ENCODE measurements around the gene STK33.

STK33 gene

DNA sequence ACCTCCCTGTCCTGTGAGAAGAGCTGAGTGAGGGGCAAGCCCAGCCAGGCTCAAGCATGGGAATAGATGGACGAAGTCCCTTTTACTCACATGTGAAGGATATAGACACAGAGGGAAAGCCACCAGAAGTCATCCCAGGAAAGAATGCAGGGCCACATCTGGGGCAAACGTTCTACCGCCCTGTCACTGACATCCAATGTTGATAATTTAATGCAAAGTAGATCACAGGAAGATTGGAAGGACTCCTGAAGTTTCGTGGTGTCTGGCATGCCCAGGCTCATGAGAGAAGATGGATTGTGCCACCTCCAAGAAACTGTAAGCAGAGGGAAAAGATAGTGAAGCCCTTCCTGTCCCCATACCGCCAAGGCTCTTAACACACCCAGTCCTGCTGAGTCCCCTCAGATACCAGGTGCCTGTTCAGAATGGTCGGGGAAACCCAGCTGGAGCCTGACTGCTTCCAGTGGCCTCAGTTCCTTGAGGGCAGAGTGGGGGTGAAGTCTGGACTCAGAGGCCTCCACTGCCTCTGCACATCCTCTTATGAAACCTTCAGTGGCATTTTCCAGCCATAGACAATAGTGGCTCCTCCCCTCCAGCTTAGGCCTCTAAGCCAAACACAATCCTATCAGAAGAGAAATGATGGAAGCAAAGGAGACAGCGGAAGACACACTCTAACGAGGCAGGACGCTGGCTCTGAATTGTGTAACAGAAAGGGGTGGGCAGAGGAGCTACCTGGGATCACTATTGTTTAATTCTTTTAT lies 7.5 kb upstream of the STK33 start:
- no peak for DNase-seq

DNA sequence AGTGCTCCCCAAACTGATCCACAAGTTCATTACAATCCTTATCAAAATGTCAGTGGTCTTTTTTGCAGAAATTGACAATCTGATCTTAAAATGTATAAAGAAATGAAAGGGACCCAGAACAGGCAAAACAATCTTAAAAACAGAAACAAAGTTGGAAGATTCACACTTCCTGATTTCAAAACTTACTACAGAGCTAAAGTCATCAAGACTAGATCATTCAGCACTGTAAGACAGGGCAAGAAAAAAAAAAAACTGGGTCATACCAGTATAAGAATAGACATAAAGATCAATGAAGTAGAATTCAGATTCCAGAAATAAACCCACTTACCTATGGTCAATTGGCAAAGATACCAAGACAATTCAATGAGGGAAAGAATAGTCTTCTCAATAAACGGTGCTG lies 4.5 kb upstream of the STK33 start:
- no peak for DNase-seq

DNA sequence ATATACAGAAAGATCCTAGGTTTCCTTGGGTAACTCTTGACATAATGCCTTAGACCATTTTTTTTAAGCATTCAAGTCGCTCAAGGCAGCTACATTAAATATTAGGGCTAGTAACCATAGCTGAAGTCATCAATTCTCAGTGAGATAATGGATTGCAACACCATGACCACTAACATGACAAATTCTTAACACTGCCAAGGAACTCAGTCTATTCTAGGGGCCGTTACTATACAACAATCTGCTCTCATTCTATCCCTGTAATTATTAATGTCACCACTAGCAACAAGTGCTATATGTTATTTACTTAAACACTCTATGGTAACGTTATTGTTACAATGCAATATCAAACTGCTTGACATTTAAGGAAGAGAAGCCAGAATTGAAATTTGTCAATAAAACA lies 3.2 kb upstream of the STK33 start:
- no peak for DNase-seq

DNA sequence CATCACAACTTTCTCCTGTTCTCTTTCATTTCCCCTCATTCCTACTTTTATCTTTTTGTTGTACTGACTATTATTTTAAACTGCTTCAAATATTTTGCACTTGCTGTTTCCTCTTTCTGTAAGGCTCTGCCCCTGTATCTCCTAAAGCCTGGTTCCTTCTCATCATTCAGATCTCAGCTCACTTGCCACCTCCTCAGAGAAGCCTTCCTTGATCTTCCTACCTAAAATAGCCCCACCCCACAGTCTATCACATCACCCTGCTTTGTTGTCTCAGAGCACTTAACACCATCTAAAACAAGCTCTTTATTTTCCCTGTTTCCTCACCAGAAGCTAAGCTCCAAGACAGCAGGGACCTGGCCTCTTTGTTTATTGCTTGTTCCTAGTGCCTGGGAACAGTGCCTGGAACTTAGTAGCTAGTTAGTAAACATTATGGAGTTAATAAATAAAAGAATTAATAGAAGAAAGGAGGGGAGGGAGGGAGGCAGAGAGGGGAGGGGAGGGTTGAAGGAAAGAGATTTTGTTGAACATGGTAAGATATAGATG lies 2.5 kb upstream of the STK33 start:
- DNase-seq: no peak

DNA sequence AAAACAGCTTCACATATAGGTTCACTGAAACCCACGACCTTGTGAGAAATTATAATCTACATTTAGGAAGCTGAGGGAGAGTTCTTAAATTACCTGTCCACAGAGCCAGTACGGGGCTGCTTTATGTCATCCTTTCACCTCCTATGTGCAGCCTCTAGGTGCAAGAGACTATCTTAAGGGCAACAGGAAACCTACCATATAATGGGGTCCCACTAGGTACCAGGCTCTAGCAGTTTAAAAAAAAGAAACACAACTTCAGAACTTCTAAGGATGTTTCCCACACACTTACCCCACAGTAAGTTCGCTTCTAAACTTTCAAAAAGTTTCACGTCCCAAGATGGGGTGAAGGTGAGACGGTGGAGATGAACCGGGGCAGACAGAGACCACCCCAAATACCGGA lies 573 bp downstream of the STK33 start:
- no peak for DNase-seq

DNA sequence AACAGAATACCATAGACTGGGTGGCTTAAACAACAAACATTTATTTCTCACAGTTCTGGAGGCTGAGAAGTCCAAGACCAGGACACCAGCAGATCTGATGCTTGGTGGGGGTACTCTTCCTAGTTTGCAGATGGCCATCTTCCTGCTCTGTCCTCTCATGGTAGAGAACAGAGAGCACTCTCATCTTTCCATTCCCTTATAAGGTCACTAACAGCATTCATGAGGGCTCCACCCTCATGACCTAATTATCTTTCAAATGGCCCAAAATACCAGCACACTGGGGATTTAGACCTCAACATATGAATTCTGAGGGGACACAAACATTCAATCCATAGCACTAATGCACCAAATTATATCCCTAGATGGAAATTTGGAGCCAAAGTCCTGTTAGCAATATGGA lies 6.1 kb downstream of the STK33 start:
- DNase-seq: no peak

DNA sequence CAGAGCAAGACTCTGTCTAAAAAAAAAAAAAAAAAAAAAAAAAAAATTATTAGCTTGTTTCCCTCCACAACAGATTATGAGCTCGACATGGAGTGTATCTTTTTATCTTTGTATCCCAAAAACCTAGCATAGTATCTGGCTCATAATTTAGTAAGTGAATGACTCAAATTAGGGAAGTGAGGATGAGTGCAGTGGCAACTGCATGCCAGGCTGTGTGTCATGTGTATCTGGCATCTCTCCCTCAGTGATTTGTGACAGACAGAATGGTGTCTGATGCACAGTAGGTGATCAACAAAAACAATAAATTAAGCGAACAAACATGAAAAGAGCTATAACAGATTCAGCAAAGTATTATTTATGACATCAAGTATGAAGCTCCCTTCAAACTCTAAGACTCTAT lies 7.2 kb downstream of the STK33 start:
- DNase-seq: peak; percentile 42

DNA sequence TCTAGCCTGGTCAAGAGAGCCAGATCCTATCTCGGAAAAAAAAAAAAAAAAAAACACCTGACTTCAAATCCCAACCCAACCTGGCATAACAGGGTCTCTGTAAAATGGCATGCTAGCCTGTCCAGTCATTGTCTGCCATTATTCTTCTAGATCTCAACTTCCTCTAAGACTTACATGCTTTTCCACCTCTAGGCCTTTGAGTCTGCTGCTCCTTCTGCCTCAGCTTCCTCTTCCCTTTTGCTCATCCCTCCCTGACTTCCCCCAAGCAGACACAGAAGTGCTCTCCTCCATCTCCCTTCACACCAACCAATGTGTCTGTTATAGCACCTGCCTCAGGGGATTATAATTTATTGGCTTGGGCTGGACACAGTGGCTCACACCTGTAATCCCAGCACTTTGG lies 7.8 kb downstream of the STK33 start:
- DNase-seq: no peak

DNA sequence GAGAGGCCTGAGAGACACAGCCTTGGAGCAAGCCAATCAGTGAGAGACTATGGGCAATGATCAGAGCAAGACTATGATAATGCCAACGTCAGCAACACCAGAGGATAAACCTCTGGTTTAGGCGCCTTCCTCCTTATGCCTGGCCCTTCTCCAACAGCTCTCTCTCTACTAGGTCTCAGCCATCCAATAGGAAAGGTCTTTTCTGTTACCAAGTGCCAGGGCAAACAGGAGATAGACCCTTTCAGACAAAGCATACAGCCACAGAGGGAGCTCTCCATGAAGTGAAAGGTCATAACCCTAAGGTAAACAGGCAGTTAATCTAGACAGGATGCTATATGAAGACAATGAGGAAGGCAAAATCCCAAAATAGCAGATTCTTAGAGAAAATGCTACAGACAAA lies 9.5 kb downstream of the STK33 start:
- DNase-seq: peak; percentile 25

DNA sequence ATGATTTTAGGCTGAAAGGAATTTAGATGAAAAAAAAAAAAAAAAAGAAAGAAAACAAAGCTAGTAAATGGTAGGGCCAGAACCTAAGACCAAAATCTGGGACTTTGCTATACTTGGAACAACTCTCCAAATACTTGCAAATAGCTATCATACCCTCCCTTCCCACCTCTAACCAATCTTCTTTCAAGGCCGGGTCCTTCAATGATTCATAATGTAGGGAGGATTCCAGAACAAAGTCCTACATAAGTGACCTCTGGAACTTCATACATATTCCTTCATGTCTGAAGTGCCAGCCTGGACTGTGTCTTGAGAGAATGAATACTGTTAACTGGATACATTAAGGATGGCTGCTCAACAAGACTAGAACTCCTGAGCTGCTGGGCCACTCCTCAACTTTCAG lies 9.9 kb downstream of the STK33 start:
- no peak for DNase-seq

DNA sequence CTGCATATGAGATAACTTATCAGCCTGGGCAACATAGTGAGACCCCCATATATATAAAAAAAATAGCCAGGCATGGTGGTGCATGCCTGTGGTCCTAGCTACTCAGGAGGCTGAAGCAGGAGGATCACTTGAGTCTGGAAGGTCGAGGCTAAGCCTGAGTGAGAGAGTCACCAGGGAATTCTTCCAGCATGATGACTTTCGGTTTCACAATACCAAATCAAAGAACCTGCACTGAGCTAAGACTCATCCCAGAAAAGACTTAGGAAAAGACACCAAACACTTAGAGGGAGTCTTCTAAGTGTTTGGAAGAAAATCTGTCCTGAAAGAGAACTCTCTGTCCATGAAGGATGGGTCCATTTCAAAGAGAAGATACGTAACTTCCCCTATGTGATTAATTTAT lies 12.7 kb downstream of the STK33 start:
- no peak for DNase-seq

DNA sequence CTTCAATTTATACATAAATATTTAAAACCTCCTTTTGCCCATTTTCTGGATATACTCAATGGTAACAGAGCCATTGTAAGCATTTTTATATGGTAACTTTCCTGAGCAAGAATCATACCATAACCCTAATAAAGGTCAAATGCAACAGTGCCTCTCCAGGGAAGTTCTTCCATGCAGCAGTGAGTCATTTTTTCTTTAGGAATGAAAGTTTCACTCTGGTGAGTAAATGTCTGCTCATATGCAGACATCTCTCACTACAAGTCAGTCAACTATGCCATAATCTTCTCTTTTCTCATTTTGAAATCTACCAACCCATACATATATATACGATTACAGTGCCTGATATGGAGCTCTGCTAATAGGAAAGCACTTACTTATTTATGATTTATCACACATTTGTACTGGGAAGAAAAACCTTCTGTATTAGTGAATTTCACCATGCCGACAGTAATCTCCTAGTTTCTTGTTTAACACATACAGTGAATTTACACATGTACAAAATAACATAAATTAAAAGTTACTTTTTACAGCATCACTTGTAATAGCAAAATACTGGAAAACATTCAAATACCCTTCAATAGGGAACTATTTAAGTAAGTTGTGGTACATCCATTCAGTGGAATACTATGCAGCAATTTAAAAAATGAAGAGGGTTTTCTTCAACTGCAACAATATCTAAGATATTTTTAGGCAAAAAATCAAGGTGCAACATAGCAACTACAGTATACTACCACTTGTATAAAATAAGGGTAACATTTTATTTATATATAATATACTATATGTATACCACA lies 16.0 kb downstream of the STK33 start:
- DNase-seq: no peak

DNA sequence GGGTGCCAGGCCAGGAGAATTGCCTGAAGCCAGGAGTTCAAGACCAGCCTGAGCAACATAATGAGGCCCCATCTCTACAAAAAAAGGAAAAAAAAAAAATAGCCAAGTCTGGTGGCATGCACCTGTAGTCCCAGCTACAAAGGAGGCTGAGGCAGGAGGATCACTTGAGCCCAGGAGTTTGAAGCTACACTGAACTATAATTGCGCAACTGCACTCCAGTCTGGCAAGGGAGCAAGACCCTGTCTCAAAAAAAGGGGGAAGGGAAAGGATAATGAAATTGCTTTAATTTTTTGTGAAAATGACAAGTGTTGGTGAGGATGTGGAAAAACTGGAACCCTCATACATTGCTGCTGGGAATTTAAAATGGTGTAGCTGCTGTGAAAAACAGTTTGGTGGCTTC lies 19.2 kb downstream of the STK33 start:
- no peak for DNase-seq

DNA sequence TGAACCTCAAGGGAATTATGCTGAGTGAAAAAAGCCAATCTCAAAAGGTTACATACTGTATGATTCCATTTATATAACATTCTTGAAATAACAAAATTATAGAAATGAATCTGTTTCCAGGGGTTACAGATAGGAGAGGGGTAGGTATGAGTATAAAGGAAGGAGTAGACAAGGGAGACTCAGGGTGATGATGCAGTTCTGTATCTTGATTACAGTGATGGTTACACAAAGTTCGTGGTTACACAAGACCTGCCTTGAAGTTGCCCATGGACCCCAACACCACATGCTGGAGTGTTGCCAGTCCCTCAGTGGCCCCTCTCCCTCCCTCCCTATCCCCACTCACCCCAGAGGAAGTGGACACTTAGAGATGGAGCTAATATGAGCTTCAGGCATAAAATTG lies 20.3 kb downstream of the STK33 start:
- DNase-seq: no peak

DNA sequence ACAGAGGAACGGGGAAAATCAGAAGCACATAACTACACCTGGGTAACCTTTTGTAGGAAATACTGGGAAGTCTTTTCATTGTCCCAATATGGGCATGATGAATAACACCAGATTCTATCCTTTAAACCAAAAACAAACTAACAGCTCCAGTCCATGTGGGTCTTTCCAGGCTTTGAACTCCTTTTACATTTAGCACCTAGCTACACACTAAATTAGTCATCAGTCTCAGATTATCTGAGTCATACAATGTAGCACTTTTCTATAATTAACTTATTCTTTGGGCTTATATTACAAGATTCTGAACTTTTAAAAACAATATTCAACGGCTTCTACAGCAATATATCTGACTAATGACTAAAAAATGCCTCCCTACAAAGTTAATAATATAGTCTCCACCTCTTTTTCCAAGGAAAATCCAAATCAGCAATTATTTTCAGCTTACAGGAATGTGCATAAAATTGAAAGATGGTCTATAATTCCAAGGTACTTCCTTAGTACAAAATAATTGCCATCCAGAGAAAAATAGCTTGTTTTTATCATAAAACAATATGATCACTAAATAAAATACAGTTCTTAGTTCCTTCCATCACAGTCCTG lies 26.3 kb downstream of the STK33 start:
- no peak for DNase-seq

DNA sequence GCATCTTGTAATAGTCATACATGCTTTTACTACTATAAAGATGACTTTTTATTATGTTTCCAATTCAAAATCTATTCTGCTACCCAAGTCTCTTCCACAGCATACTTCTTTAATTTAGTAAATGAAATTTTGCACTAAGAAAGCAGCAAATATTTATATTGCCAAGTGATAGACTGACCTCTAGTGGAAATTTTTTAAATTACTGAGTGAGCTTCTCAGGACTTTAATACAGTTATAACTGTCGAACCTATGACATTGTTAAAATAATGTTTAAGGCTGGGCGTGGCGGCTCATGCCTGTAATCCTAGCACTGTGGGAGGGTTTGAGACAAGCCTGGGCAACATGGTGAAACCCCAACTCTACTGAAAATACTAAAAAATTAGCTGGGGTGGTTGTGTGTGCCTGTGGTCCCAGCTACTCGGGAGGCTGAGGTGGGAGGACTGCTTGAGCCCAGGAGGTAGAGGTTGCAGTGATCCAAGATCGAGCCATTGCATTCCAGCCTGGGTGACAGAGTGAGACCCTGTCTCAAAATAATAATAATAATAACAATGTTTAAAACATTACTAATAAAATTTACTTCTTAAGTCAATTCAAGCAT lies 27.3 kb downstream of the STK33 start:
- DNase-seq: peak; percentile 44

DNA sequence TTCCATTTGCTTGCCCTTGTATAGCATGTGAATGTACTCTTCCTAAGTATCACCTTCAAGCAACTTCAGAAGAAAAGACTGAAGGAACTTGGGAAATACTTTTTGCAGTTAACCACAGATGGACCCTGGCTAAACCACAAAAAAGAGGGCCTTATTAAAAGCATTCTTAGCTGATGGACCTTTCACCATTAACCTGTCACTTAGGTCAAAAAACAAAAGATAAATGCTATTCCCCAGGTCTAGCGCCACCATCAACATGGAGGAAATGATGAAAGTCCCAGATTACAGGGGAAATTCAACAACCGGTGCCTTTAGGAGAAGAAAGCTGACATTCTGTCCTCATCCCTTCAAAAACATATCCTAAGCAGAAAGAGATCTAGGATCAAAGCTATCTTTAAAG lies 29.5 kb downstream of the STK33 start:
- DNase-seq: no peak

DNA sequence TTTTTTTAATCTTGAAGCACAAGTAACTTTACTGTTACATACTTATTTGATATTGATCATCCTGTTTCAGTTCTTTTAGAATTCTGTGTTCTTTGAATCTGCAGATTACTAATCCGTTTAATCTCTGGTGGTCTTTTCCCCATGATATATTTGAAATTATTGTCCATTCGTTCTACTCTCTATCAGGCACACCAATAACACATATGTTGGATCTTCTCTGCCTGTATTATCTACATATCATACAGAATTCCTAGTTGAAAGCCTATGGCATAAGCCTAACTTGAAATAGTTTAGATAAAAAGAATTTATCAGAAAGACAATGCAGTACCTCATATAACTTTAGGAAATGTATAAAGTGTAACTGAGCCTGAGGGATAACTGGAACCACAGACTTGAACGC lies 32.6 kb downstream of the STK33 start:
- DNase-seq: no peak

DNA sequence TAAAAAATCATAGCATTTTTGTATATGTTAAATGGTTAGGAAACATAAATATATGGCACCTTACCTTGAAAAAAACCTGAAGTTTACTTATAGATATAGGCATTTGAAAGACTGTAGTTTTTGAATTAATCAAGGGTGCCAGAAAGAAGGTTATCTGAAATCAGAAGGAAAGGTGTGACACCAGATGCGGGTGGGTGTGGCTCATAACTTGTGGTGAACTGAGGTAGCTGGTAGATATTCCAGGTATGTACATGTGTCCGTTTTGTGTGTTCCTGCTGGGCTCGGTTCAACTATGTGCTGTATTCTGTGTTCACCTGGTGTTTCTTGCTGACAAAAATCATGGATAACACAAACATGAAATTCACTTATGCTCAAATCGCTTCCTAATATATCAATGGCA lies 35.6 kb downstream of the STK33 start:
- DNase-seq: no peak

DNA sequence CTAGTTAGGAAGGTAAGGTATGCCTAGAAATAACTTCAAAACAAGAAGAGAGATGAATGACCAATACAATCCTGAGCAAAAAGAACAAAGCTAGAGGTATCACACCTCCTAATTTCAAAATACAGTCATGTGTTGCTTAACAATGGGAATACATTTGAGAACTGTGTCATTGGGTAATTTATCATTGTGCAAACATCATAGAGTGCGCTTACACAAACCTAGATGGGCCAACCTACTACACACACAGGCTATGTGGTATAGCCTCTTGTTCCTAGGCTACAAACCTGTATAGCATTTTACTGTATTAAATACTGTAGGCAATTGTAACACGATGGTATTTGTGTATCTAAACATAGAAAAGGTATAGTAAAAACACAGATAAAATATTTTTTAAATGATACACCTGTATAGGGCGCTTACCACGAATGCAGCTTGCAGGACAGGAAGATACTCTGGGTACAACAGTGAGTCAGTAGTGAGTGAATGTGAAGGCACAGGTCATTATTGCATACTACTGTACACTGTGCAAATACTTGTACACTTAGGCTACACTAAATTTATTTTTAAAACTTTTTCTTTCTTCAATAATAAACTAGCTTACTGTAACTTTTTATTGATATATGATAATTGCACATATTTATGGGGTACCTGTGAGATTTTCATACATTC lies 48.2 kb downstream of the STK33 start:
- DNase-seq: no peak

DNA sequence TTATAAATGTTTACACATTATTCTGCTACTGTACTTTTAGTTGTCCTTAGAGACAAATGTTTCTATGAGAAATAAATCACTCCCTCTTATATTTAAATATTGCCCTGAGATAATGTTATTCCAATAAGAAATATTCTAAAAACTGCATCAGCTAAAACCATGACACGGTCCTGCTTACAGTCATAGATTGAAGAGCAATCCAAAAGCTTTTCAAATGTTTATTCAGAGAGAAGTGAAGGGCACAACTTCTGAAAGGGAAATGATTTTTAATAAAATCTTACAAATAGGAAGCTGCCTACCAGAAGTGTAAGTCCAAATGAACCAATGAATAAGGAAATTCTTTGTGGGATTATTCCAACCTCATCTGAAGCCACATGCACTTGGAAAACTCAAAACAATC lies 49.2 kb downstream of the STK33 start:
- no peak for DNase-seq

DNA sequence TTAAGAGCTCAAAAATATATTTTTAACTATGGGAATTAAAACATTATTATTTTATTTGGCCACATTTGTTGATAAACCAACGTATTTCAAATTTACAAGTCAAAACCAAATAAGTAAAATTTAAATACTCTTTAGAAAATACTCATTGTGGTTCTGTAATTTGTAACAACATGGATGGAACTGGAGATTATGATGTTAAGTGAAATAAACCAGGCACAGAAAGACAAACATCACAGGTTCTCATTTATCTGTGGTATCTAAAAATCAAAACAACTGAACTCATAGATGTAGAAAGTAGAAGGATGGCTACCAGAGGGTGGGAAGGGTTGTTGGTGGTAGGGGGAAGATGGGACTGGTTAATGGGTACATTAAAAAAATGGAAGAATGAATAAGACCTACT lies 50.8 kb downstream of the STK33 start:
- no peak for DNase-seq

DNA sequence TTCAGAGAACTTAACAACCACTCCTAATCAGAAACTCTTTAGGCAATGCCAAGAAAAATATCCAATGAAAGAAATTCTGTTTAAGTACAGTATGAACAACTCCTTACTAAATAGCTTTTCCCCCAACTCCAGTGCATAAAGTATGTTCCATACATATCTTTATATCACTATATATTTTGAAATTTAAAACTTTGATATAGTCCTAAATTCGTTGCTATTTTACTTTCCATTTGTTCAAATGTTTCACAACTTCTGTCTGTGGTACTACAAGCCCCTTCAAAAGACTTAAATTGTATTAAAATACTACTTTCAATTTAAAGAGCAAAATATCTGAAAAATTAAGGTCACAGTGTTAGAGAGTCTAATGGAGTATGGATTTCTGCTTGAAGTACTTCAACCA lies 52.6 kb downstream of the STK33 start:
- no peak for DNase-seq
